ENCODE measurements around the gene ACY1. TPM values are rescaled to one million over a fixed set of nuclear protein-coding genes. Genes with fewer than 3 reads are reported as not detected.

The ACY1 gene
- 39.7 and 46.6 TPM in 2 replicates for total RNA-seq

DNA sequence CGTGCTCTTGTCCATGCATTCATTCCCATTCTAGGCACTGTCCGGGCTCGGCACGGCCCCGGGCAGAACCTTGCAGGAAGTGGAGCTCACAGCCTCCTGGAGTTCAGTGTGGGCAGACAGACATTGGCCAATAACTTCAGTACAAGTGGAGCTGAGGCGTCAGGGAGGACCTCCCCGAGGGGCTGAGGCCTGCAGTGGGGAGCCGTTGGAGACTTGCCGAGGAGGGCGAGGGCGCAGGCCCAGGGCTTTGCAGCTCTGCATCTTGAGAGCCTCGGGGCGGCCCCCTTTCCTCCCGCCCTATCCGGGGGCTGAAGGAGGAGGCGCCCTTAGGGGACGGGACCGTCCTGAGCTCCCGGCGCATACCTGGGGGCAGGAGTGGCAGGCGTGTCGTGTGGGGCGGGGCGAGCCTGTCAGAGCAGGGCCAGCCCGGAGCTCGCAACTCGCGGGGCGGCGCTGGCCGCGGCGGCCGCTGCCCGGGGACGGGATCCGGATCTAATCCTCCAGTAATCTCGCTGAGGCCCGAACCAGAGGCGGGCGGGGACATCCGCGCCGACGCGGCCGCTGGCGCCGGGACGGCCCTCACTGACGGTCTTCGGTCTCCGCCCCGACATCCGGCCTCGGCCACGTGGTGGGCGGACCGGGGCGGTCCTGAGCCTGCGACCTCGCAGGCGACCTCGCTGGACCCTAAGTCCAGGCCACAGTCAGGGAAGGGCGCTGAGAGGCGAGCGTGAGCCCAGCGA, at the start of gene ACY1:
ACY1 (plus strand) TSS at position 698 of the 740 bp plus-strand sequence. CDS start 530 bp downstream, outside the sequence.

DNA sequence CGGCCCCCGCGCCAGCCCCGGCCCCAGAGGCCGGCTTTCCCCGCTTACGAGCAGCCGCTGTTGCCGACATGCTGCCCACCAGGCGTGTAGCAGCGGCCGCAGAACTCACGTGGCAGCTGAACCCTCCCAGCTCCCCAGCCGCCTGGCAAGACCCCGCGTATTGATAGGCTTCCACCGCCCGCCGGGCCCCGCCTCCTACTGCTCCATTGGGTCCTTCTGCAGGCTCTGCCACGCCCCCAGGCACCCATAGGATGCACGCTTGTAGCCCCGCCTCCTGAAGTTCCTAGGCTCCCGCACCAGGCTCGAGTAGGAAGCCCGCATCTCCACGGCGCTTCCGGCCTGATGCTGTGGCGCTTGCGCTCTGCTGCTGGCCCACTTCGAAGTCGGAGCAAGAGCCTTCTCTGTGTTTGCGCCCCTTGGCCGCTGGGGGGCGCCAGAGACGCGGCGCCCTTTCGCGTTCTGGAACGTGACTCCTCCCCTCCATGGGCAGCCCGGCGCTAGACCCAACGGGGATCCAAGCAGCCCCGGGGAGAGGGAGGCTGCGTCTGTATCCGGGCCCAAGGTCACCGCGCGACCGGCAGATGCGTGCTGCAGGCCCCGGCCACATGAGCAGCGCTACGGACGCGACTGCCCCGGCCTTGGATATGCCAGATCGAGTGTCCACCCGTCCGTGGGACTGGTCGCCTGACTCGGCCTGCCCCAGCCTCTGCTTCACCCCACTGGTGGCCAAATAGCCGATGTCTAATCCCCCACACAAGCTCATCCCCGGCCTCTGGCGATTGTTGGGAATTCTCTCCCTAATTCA, 41.3 kb upstream of the ACY1 start, which contains the start of the genes PARP3 and RRP9:
PARP3 (plus strand) TSS at position 566 of the 805 bp plus-strand sequence. CDS start 993 bp downstream, outside the sequence.
RRP9 (minus strand) TSS at position 107 of the 805 bp plus-strand sequence; CDS start at position 70, 37 bp downstream.

GRCh38 chr3:51955175-51955892, 28.0 kb upstream of the ACY1 start, which contains the start of gene GPR62:
Gene GPR62, plus strand, starts transcription at chr3:51955381. Its CDS starts 272 bp downstream, at chr3:51955653.

DNA sequence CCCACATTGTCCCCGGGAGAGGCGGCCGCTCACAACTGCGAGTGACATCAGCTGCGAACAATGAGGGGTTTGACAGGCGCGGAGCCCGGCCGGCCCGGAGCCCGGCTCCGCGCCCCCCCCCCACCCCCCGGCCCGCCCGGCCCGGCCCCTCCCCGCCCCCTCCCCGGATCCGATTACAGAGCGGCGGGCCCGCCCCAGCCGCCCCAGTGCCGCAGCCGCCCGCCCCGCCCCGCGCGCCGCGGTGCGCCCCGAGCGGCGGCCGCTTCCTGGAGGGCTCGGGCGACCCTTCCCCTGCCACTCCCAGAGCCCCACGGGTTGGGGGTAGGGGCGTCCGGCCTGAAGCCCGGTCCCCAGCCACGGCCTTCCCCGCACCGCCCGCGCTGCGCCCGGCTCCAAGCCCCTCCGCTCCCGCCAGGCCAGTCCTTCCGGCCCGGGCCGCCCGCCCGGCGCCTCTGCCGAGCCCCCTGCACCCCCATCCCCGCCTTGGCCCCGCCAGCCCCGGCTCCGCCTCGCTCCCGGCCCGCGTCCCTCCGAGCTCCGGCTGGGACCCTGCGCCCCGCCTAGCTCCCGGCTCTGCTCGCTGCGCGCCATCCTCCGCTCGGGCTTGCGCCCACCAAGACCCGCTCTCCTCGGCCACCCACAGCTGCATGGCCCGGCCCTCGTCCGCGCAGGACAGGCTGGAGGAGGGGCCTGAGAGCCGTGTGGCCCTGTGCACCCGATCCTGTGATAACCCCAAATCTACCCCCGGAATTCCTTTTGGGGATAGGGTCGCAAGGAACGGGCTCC, 15.8 kb upstream of the ACY1 start, which contains the start of gene PCBP4:
PCBP4 (minus strand) TSS at position 71 of the 786 bp plus-strand sequence. CDS start 6,214 bp downstream, outside the sequence.

GRCh38 chr3:51974963-51975851, 8.1 kb upstream of the ACY1 start, which contains the start of gene ABHD14A:
Gene ABHD14A, plus strand, starts transcription at chr3:51975064. Its CDS starts 72 bp downstream, at chr3:51975136.

DNA sequence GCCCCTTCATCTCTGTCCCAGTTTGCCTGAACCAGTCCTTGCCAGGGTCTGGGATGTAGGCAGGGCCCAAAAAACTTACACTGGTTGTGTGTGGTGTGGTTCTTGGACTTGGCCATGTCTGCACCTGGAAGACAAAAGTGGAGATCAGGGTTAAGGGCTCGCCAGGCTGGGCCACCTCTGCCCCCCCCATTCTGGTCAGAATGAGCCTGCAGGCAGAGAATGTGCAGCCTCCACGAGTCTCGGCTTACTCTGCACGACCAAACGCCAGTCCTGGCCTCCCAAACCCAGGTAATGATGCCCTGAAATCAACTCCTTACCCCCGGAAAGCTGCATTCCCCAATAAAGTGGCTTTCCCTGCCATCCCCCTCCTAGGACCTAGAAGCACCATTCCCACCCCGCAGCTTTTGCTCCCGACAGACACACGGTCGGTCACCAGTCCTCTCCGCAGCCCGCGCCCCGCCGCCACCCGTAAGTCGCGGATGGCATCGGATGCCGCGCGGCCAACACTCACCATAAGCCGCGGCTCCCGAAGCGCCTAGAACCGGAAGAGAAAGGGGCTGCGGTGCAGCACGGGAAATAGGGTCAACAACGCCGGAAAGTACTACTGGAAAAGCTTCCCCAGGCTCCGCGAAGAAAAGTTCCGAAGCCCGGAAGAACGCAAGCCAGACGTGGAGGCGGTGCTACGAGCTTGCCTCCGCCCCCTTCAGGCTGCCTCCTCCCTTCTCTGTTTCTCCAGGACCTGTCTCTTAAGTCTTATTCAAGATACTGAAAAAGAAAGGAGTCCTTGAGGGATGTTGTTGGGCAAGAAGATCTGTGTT, 12.2 kb downstream of the ACY1 start, which contains the start of gene RPL29:
RPL29 (minus strand) TSS at position 550 of the 818 bp plus-strand sequence; CDS start at position 116, 434 bp downstream.

Other genes starting within 250 kb of the ACY1 start
- not detected in 2 replicates for gene IQCF6, start 204.3 kb upstream of the ACY1 start, total RNA-seq
- not detected in 2 replicates for gene IQCF2, start 121.9 kb upstream of the ACY1 start, total RNA-seq
- gene IQCF5, start 107.9 kb upstream of the ACY1 start, total RNA-seq = not detected in 2 replicates
- gene IQCF1, start 80.2 kb upstream of the ACY1 start, total RNA-seq = not detected in 2 replicates
- gene RRP9, start 41.6 kb upstream of the ACY1 start, total RNA-seq = 41.2 and 47.7 TPM in 2 replicates
- gene PARP3, start 41.2 kb upstream of the ACY1 start, total RNA-seq = 17.6 and 23.5 TPM in 2 replicates
- gene GPR62, start 28.2 kb upstream of the ACY1 start, total RNA-seq = 0.12 TPM in 1 of 2 replicates, not detected in the other
- gene PCBP4, start 16.1 kb upstream of the ACY1 start, total RNA-seq = 38.6 and 40.1 TPM in 2 replicates
- 11.2 and 18.5 TPM in 2 replicates for gene ABHD14B, start 9.5 kb upstream of the ACY1 start, total RNA-seq
- gene ABHD14A, start 8.5 kb upstream of the ACY1 start, total RNA-seq = 3.0 and 10.7 TPM in 2 replicates
- gene RPL29, start 12.4 kb downstream of the ACY1 start, total RNA-seq = 767 and 1,154 TPM in 2 replicates
- 7.9 and 8.6 TPM in 2 replicates for gene DUSP7, start 73.0 kb downstream of the ACY1 start, total RNA-seq
- 9.4 and 24.8 TPM in 2 replicates for gene POC1A, start 170.9 kb downstream of the ACY1 start, total RNA-seq
- 40.4 and 45.4 TPM in 2 replicates for gene ALAS1, start 214.6 kb downstream of the ACY1 start, total RNA-seq
- under 0.01 TPM in 1 of 2 replicates, not detected in the other for gene TLR9, start 242.1 kb downstream of the ACY1 start, total RNA-seq